GM21360 (cell line): ENCODE data around the gene HRNR.

Source experiments
- ATAC-seq: cut with Tn5 transposase; IDR thresholded peaks from one replicate; pipeline ENCODE4 v1.9.1; 2021; ENCODE audit warnings: mild to moderate bottlenecking, moderate library complexity; ENCODE audit not compliant: unreplicated experiment

Gene HRNR

GRCh38 chr1:152189657-152190442 lies 34.1 kb downstream of the HRNR start:
- no peak for ATAC-seq

GRCh38 chr1:152188673-152189591 lies 35.1 kb downstream of the HRNR start:
- no peak for ATAC-seq

- no peak for ATAC-seq
Measured at GRCh38 chr1:152186556-152187285, 37.3 kb downstream of the HRNR start.

GRCh38 chr1:152185544-152186391 lies 38.2 kb downstream of the HRNR start:
- ATAC-seq: no peak

- no peak for ATAC-seq
Measured at GRCh38 chr1:152182944-152183361, 41.0 kb downstream of the HRNR start.

GRCh38 chr1:152182431-152182830 lies 41.6 kb downstream of the HRNR start:
- ATAC-seq: no peak

GRCh38 chr1:152179566-152179965 lies 44.4 kb downstream of the HRNR start:
- no peak for ATAC-seq

GRCh38 chr1:152170287-152170905 lies 53.6 kb downstream of the HRNR start:
- no peak for ATAC-seq

- ATAC-seq: no peak
Measured at GRCh38 chr1:152169366-152170025, 54.5 kb downstream of the HRNR start.

GRCh38 chr1:152168535-152168868 lies 55.5 kb downstream of the HRNR start:
- ATAC-seq: no peak

- no peak for ATAC-seq
Measured at GRCh38 chr1:152167835-152168534, 56.0 kb downstream of the HRNR start.

GRCh38 chr1:152166966-152167365 lies 57.0 kb downstream of the HRNR start:
- ATAC-seq: no peak

GRCh38 chr1:152165286-152166077 lies 58.5 kb downstream of the HRNR start:
- no peak for ATAC-seq

- ATAC-seq: no peak
Measured at GRCh38 chr1:152164517-152165136, 59.4 kb downstream of the HRNR start.

GRCh38 chr1:152162792-152163463 lies 61.1 kb downstream of the HRNR start:
- ATAC-seq: no peak
